ENCODE results near the gene BTBD10. TPM values are rescaled to one million over a fixed set of nuclear protein-coding genes. Genes with fewer than 3 reads are reported as not detected.
"Not testable (repeated sequence)": the region's sequence is repeated elsewhere in the genome, so short reads cannot be mapped to it uniquely, and the experiment has no call there.

Gene BTBD10
- total RNA-seq, 1 experiment from 2014 or later = 29.6 TPM

GRCh38 chr11:13405220-13405619 is 57.8 kb downstream of the BTBD10 start:
- TF ChIP-seq TCF7L2 (IDR thresholded peaks at IDR 0.05; ENCODE audit: low read depth, low read length) = no peak
- TF ChIP-seq CTCF (IDR thresholded peaks at IDR 0.05) = no peak
- no peak for TF ChIP-seq POLR2AphosphoS5 (IDR thresholded peaks at IDR 0.05; ENCODE audit: low read depth, low read length)
- TF ChIP-seq, protein P1, sequence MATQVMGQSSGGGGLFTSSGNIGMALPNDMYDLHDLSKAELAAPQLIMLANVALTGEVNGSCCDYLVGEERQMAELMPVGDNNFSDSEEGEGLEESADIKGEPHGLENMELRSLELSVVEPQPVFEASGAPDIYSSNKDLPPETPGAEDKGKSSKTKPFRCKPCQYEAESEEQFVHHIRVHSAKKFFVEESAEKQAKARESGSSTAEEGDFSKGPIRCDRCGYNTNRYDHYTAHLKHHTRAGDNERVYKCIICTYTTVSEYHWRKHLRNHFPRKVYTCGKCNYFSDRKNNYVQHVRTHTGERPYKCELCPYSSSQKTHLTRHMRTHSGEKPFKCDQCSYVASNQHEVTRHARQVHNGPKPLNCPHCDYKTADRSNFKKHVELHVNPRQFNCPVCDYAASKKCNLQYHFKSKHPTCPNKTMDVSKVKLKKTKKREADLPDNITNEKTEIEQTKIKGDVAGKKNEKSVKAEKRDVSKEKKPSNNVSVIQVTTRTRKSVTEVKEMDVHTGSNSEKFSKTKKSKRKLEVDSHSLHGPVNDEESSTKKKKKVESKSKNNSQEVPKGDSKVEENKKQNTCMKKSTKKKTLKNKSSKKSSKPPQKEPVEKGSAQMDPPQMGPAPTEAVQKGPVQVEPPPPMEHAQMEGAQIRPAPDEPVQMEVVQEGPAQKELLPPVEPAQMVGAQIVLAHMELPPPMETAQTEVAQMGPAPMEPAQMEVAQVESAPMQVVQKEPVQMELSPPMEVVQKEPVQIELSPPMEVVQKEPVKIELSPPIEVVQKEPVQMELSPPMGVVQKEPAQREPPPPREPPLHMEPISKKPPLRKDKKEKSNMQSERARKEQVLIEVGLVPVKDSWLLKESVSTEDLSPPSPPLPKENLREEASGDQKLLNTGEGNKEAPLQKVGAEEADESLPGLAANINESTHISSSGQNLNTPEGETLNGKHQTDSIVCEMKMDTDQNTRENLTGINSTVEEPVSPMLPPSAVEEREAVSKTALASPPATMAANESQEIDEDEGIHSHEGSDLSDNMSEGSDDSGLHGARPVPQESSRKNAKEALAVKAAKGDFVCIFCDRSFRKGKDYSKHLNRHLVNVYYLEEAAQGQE (IDR thresholded peaks at IDR 0.05; ENCODE audit: insufficient read depth in 1 of 2, low read depth in 2 of 2, low read length in 1 of 2) = no peak
- TF ChIP-seq SIN3A (IDR thresholded peaks at IDR 0.05; ENCODE audit: borderline replicate concordance, insufficient read depth, low read depth, low read length) = no peak
- no peaks in the 10 kb centered on the region for H3K9me3 ChIP-seq (ENCODE audit: control insufficient read depth, insufficient read depth, low read depth, low read length)
- H3K4me1 ChIP-seq (ENCODE audit: control insufficient read depth, insufficient read depth, low read length) = no peaks in the 10 kb centered on the region
- no peak for DNase-seq (ENCODE audit: low read depth, low spot score)
- H3K27me3 ChIP-seq (ENCODE audit: control insufficient read depth, insufficient read depth, low read length) = no peaks in the 10 kb centered on the region
- CTCF ChIA-PET = no interaction called here
- intact Hi-C loops (cut with micrococcal nuclease; ENCODE audit: unreplicated experiment) (no loop called here), in situ Hi-C loops (cut with HindIII; ENCODE audit: low pct_unique_long_range_greater_than_20kb, low sequenced_read_pairs) (no loop called here)
- no TSS peak for BruUV-seq (replicated peaks)
- no peaks in the 10 kb centered on the region; the same call in 1 of the 2 replicates for H3K36me3 ChIP-seq (ENCODE audit: control insufficient read depth, insufficient read depth, low read length)
- H3K4me3 ChIP-seq (ENCODE audit: low read depth in 2 of 2, low read length in 2 of 2) = no peak overlapping the region
- ATAC-seq = no peak
- H3K27ac ChIP-seq (ENCODE audit: low read length) = no peak overlapping the region
- POLR2A ChIA-PET = interaction anchor here (0.6 kb wide), 1 partner anchor 235 kb away, joined by 4 read pairs; no protein-coding TSS in a partner anchor

DNA sequence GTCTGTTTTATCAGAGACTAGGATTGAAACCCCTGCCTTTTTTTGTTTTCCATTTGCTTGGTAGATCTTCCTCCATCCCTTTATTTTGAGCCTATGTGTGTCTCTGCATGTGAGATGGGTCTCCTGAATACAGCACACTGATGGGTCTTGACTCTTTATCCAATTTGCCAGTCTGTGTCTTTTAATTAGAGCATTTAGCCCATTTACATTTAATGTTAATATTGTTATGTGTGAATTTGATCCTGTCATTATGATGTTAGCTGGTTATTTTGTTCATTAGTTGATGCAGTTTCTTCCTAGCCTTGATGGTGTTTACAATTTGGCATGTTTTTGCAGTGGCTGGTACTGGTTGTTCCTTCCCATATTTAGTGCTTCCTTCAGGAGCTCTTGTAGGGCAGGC is 64.7 kb downstream of the BTBD10 start:
- intact Hi-C loops (cut with micrococcal nuclease; ENCODE audit: unreplicated experiment); in situ Hi-C loops (cut with HindIII; ENCODE audit: low pct_unique_long_range_greater_than_20kb, low sequenced_read_pairs); H3K4me1 ChIP-seq (ENCODE audit: control insufficient read depth, insufficient read depth, low read length); POLR2A ChIA-PET; CTCF ChIA-PET; DNase-seq (ENCODE audit: low read depth, low spot score); H3K36me3 ChIP-seq (ENCODE audit: control insufficient read depth, insufficient read depth, low read length); H3K27me3 ChIP-seq (ENCODE audit: control insufficient read depth, insufficient read depth, low read length); H3K9me3 ChIP-seq (ENCODE audit: control insufficient read depth, insufficient read depth, low read depth, low read length); H3K4me3 ChIP-seq (ENCODE audit: low read depth in 2 of 2, low read length in 2 of 2); BruUV-seq (replicated peaks); ATAC-seq; H3K27ac ChIP-seq (ENCODE audit: low read length): not testable (repeated sequence)

DNA sequence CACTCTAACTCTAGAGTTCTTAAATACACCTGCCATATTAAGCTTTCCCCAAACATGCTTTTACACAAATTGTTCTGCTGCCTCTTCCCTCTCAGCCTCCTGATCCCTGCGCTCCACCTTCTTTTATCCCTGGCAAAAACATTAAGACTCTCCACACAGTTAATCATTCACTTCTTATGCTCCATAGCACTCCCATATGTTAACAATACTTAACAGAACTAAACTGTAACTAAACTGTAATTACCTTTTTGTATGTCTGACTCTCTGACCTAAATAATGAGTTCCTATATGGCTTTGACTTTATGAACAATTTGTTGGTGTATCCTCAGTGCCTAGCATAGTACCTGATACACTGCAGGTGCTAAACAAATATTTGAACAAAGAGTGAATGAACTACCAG is 71.8 kb downstream of the BTBD10 start:
- H3K36me3 ChIP-seq (ENCODE audit: control insufficient read depth, insufficient read depth, low read length) = peaks cover 8% of the 10 kb centered on the region; the same call in 1 of the 2 replicates
- no peaks in the 10 kb centered on the region for H3K27me3 ChIP-seq (ENCODE audit: control insufficient read depth, insufficient read depth, low read length)
- intact Hi-C loops (cut with micrococcal nuclease; ENCODE audit: unreplicated experiment) (no loop called here), in situ Hi-C loops (cut with HindIII; ENCODE audit: low pct_unique_long_range_greater_than_20kb, low sequenced_read_pairs) (no loop called here)
- H3K4me1 ChIP-seq (ENCODE audit: control insufficient read depth, insufficient read depth, low read length) = no peaks in the 10 kb centered on the region
- H3K27ac ChIP-seq (ENCODE audit: low read length) = no peak overlapping the region
- BruUV-seq (replicated peaks) = no TSS peak
- no peak overlapping the region for H3K4me3 ChIP-seq (ENCODE audit: low read depth in 2 of 2, low read length in 2 of 2)
- TF ChIP-seq POLR2AphosphoS5 (IDR thresholded peaks at IDR 0.05; ENCODE audit: low read depth, low read length) (no peak), CTCF (IDR thresholded peaks at IDR 0.05) (no peak), TCF7L2 (IDR thresholded peaks at IDR 0.05; ENCODE audit: low read depth, low read length) (no peak), SIN3A (IDR thresholded peaks at IDR 0.05; ENCODE audit: borderline replicate concordance, insufficient read depth, low read depth, low read length) (no peak)
- TF ChIP-seq, protein P1 (IDR thresholded peaks at IDR 0.05; ENCODE audit: insufficient read depth in 1 of 2, low read depth in 2 of 2, low read length in 1 of 2) = no peak
- ChIA-PET POLR2A (no interaction called here), CTCF (no interaction called here)
- H3K9me3 ChIP-seq (ENCODE audit: control insufficient read depth, insufficient read depth, low read depth, low read length) = no peaks in the 10 kb centered on the region
- DNase-seq (ENCODE audit: low read depth, low spot score) = no peak
- no peak for ATAC-seq

Measured in Panc1 (cell line).